Neural cell (in vitro differentiated cells): ENCODE results near the gene METTL9. TPM values are rescaled to one million over a fixed set of nuclear protein-coding genes. Genes with fewer than 3 reads are reported as not detected.
"Not testable (repeated sequence)": the region's sequence is repeated elsewhere in the genome, so short reads cannot be mapped to it uniquely, and the experiment has no call there.

Source experiments
- H2AFZ ChIP-seq: fragments of 200-600, 300-800 bp; sonication (generic), shearing (Covaris generic); 2 replicates; pipeline ENCODE4 v1.6.0; 2014; ENCODE audit warnings: low read depth, mild to moderate bottlenecking, antibody characterized with exemption, low read length, moderate library complexity
- H3F3A ChIP-seq: fragments of 200-600 bp; shearing (Covaris generic); 2 replicates; pipeline ENCODE4 v1.6.1; 2016; ENCODE audit warnings: mild to moderate bottlenecking, moderate library complexity, mixed read lengths, antibody characterized with exemption, low read length; ENCODE audit not compliant: insufficient read depth, poor library complexity, severe bottlenecking
- H3K27ac ChIP-seq: fragments of 200-600, 300-800 bp; sonication (generic), shearing (Covaris generic); 2 replicates; pipeline ENCODE4 v1.5.1; 2014; ENCODE audit warnings: mild to moderate bottlenecking, low read length, moderate library complexity
- H3K27me3 ChIP-seq: fragments of 300-800, 200-600 bp; sonication (generic), shearing (Covaris generic); 2 replicates; pipeline ENCODE4 v1.6.0; 2014; ENCODE audit warnings: mild to moderate bottlenecking, low read depth, low read length, moderate library complexity; ENCODE audit not compliant: insufficient read depth
- H3K36me3 ChIP-seq: fragments of 300-800, 200-600 bp; sonication (generic), shearing (Covaris generic); 2 replicates; pipeline ENCODE4 v1.5.1; 2014; ENCODE audit warnings: mild to moderate bottlenecking, antibody characterized with exemption, low read length, moderate library complexity; ENCODE audit not compliant: insufficient read depth
- H3K4me2 ChIP-seq: fragments of 300-800, 200-600 bp; sonication (generic), shearing (Covaris generic); 2 replicates; pipeline ENCODE4 v1.6.0; 2014; ENCODE audit warnings: mild to moderate bottlenecking, low read length
- H3K4me3 ChIP-seq: fragments of 300-800, 200-600 bp; sonication (generic), shearing (Covaris generic); 2 replicates; pipeline ENCODE4 v1.5.1; 2014; ENCODE audit warnings: mild to moderate bottlenecking, low read length, moderate library complexity
- H3K79me2 ChIP-seq: fragments of 200-600 bp; shearing (Covaris generic); replicated peaks from 2 replicates; pipeline ENCODE4 v1.6.0; 2014; ENCODE audit warnings: mild to moderate bottlenecking, low read length, moderate library complexity; ENCODE audit not compliant: insufficient read depth
- H3K9ac ChIP-seq: fragments of 300-800, 200-600 bp; sonication (generic), shearing (Covaris generic); 2 replicates; pipeline ENCODE4 v1.6.1; 2016; ENCODE audit warnings: mild to moderate bottlenecking, low read length, mixed read lengths
- H3K9me2 ChIP-seq: fragments of 200-600 bp; shearing (Covaris generic); 2 replicates; pipeline ENCODE4 v1.6.1; 2016; ENCODE audit warnings: mild to moderate bottlenecking, low read length, mixed read lengths; ENCODE audit not compliant: insufficient read depth
- H3K9me3 ChIP-seq: fragments of 200-600, 300-800 bp; sonication (generic), shearing (Covaris generic); 2 replicates; pipeline ENCODE4 v1.6.1; 2016; ENCODE audit warnings: mild to moderate bottlenecking, mixed run types, low read length, moderate library complexity, mixed read lengths
- H4K20me1 ChIP-seq: fragments of 200-600 bp; shearing (Covaris generic); 2 replicates; pipeline ENCODE4 v1.6.1; 2016; ENCODE audit warnings: mild to moderate bottlenecking, mixed run types; ENCODE audit not compliant: insufficient read depth
- EP300 ChIP-seq: fragments of 450-650 bp; conservative IDR thresholded peaks from 2 replicates; pipeline ENCODE4 v1.6.1; 2014; ENCODE audit warnings: antibody characterized with exemption, mild to moderate bottlenecking, moderate library complexity; ENCODE audit not compliant: poor library complexity, severe bottlenecking
- EZH2 ChIP-seq: fragments of 200-600, 300-800 bp; shearing (Covaris generic), sonication (generic); IDR thresholded peaks from 2 replicates; pipeline ENCODE4 v1.6.1; 2014; ENCODE audit warnings: antibody characterized with exemption, low read length, borderline replicate concordance, mild to moderate bottlenecking; ENCODE audit not compliant: insufficient read depth, poor library complexity, severe bottlenecking
- MXI1 ChIP-seq: fragments of 450-650 bp; conservative IDR thresholded peaks from 2 replicates; pipeline ENCODE4 v1.6.1; 2014; ENCODE audit warnings: antibody characterized with exemption, mild to moderate bottlenecking; ENCODE audit not compliant: poor library complexity, severe bottlenecking
- POLR2AphosphoS5 ChIP-seq: IDR thresholded peaks from 2 replicates; pipeline ENCODE4 v1.6.1; 2012
- SMC3 ChIP-seq: fragments of 450-650 bp; conservative IDR thresholded peaks from 2 replicates; pipeline ENCODE4 v1.6.1; 2014; ENCODE audit warnings: antibody characterized with exemption, mild to moderate bottlenecking, moderate library complexity; ENCODE audit not compliant: poor library complexity
- TAF1 ChIP-seq: IDR thresholded peaks from 2 replicates; pipeline ENCODE4 v1.6.1; 2012; ENCODE audit warnings: low read depth
- polyA plus RNA-seq: library from polyadenylated mRNA; depleted of rRNA; stranded (reverse); fragments of >200 nt; gene quantifications from 2 replicates; pipeline ENCODE4 v1.2.3, GENCODE V29; 2014
- TF ChIP-seq, protein P1 (sequence below): IDR thresholded peaks from 2 replicates; pipeline ENCODE4 v1.6.1; 2012; ENCODE audit warnings: borderline replicate concordance

Gene METTL9
- polyA plus RNA-seq, 1 donor from 2014 or later = 483 TPM

DNA sequence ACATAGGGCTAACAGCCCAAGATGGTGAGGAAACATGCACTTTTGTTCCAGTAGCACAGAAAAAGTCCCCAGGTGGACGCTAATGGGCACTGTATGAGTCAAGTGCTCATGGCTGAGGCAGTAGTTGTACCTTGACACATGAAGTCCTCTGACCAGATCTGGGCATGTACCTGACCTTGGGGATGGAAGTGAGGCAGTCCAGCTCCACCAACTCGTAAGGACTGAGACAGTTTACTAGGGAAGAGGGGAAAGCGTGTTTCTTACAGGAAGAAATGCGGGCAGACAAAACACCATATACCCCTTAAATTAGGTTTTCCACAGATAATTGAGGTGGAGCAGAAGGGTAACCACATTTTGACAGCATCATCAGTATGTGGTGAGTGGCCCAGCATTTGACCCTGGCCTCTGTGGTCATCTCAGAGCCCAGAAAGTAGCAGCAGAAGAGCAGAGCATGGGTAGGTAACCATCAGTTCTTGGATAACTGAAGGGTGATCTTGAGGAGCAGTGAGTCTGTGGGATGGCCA lies 32.4 kb upstream of the METTL9 start:
- no peaks in the 10 kb centered on the region for H3K79me2 ChIP-seq
- no peaks in the 10 kb centered on the region for H3K9me3 ChIP-seq
- H3K4me2 ChIP-seq = no peak overlapping the region
- H3K27me3 ChIP-seq = no peaks in the 10 kb centered on the region
- H3K9ac ChIP-seq = no peak overlapping the region
- TF ChIP-seq MXI1 = no peak
- H3K36me3 ChIP-seq = no peaks in the 10 kb centered on the region
- peaks cover 4% of the 10 kb centered on the region for H3F3A ChIP-seq
- no peaks in the 10 kb centered on the region for H4K20me1 ChIP-seq
- H3K9me2 ChIP-seq = no peaks in the 10 kb centered on the region
- no peak overlapping the region for H3K27ac ChIP-seq
- no peak overlapping the region for H2AFZ ChIP-seq
- no peak overlapping the region for H3K4me3 ChIP-seq

DNA sequence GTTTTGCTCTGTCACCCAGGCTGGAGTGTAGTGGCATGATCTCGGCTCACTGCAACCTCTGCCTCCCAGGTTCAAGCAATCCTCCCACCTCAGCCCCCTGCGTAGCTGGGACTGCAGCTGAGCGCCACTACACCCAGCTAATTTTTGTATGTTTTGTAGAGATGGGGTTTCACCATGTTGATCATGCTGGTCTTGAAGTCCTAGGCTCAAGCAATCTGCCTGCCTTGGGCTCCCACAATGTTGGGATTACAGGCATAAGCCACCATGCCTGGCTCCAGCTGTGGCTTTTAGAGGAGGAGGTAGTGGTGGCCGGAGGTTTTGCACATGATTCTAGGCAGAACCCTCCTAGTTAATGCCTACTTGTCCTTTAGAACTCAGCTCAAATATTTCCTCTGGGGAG lies 31.9 kb upstream of the METTL9 start:
- not testable (repeated sequence) for H4K20me1 ChIP-seq, H3K9me2 ChIP-seq, H3K9ac ChIP-seq, H3K9me3 ChIP-seq, H3K4me3 ChIP-seq, H3K4me2 ChIP-seq, H3K79me2 ChIP-seq, H3F3A ChIP-seq, H3K36me3 ChIP-seq, H3K27ac ChIP-seq, H3K27me3 ChIP-seq, H2AFZ ChIP-seq

DNA sequence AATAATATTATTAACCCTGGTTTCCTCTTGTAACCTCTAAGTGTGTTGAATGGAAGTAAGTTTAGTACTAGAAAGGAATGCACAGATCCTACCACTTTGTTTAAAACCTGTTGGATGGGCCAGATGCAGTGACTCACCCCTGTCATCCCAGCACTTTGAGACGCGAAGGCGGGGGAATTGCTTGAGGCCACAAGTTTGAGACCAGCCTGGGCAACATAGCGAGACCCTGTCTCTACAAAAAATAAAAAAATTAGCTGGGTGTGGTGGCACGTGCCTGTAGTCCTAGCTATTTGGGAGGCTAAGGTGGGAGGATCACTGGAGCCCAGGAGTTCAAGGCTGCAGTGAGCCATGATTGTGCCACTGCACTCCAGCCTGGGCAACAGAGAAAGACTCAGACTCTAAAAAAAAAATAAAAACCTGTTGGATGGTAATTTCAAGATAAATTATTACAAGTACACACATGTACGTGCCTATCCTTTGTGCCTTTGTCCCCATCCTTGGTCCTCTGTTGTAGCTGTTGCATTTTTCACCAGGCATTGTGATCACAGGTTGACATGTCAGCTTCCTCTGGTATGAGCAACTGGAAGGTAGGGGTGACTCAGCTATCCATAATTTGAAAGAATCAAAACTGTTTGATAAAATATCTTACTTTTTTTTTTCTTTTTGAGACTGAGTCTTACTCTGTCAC lies 30.7 kb upstream of the METTL9 start:
- no peaks in the 10 kb centered on the region for H3K9me3 ChIP-seq
- no peak overlapping the region for H3K9ac ChIP-seq
- H3K27me3 ChIP-seq = no peaks in the 10 kb centered on the region
- no peak overlapping the region for H3K27ac ChIP-seq
- H4K20me1 ChIP-seq = no peaks in the 10 kb centered on the region
- H3K4me3 ChIP-seq = no peak overlapping the region
- no peak overlapping the region for H3K4me2 ChIP-seq
- no peak overlapping the region for H2AFZ ChIP-seq
- H3F3A ChIP-seq = peaks cover 4% of the 10 kb centered on the region
- no peaks in the 10 kb centered on the region for H3K9me2 ChIP-seq
- no peak for TF ChIP-seq POLR2AphosphoS5
- H3K36me3 ChIP-seq = no peaks in the 10 kb centered on the region
- no peaks in the 10 kb centered on the region for H3K79me2 ChIP-seq

DNA sequence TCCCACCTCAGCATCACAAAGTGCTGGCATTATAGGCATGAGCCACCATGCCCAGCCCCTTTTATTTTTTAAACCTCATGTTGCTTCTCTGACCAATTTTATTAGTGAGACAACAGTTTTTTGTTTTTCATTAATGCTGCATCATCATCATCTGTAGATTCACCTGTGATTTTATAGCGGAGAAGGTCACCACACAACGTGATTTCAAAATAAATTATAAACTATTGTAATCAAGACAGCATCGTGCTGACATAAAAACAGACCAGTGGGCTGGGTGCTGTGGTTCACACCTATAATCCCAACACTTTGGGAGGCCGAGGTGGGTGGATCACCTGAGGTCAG lies 28.7 kb upstream of the METTL9 start:
- H3K79me2 ChIP-seq = no peaks in the 10 kb centered on the region
- H3F3A ChIP-seq = peaks cover 2% of the 10 kb centered on the region
- no peaks in the 10 kb centered on the region for H4K20me1 ChIP-seq
- H3K36me3 ChIP-seq = no peaks in the 10 kb centered on the region
- TF ChIP-seq POLR2AphosphoS5 = no peak
- TF ChIP-seq, protein P1, sequence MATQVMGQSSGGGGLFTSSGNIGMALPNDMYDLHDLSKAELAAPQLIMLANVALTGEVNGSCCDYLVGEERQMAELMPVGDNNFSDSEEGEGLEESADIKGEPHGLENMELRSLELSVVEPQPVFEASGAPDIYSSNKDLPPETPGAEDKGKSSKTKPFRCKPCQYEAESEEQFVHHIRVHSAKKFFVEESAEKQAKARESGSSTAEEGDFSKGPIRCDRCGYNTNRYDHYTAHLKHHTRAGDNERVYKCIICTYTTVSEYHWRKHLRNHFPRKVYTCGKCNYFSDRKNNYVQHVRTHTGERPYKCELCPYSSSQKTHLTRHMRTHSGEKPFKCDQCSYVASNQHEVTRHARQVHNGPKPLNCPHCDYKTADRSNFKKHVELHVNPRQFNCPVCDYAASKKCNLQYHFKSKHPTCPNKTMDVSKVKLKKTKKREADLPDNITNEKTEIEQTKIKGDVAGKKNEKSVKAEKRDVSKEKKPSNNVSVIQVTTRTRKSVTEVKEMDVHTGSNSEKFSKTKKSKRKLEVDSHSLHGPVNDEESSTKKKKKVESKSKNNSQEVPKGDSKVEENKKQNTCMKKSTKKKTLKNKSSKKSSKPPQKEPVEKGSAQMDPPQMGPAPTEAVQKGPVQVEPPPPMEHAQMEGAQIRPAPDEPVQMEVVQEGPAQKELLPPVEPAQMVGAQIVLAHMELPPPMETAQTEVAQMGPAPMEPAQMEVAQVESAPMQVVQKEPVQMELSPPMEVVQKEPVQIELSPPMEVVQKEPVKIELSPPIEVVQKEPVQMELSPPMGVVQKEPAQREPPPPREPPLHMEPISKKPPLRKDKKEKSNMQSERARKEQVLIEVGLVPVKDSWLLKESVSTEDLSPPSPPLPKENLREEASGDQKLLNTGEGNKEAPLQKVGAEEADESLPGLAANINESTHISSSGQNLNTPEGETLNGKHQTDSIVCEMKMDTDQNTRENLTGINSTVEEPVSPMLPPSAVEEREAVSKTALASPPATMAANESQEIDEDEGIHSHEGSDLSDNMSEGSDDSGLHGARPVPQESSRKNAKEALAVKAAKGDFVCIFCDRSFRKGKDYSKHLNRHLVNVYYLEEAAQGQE = no peak
- TF ChIP-seq MXI1 = no peak
- no peak for TF ChIP-seq EP300
- TF ChIP-seq TAF1 = no peak
- TF ChIP-seq EZH2 = no peak
- TF ChIP-seq SMC3 = no peak
- no peaks in the 10 kb centered on the region for H3K27me3 ChIP-seq
- no peaks in the 10 kb centered on the region for H3K9me2 ChIP-seq
- H3K9me3 ChIP-seq = no peaks in the 10 kb centered on the region
- no peak overlapping the region for H3K4me2 ChIP-seq
- H3K9ac ChIP-seq = no peak overlapping the region
- no peak overlapping the region for H2AFZ ChIP-seq
- H3K27ac ChIP-seq = no peak overlapping the region
- no peak overlapping the region for H3K4me3 ChIP-seq

DNA sequence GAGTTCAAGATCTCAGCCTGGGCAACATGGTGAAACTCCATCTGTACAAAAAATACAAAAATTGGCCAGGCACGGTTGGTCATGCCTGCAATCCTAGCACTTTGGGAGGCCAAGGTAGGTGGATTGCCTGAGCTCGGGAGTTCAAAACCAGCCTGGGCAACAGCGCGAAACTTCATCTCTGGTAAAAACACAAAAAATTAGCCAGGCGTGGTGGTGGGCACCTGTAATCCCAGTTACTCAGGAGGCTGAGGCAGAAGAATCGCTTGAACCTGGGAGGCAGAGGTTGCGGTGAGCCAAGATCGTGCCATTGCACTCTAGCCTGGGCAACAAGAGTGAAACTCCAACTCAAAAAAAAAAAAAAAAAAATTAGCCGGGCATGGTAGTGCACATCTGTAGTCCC lies 25.9 kb upstream of the METTL9 start:
- H3K9me2 ChIP-seq, H3K9me3 ChIP-seq, H3K36me3 ChIP-seq, H4K20me1 ChIP-seq, H3K9ac ChIP-seq, H3F3A ChIP-seq, H3K4me2 ChIP-seq, H3K79me2 ChIP-seq, H3K4me3 ChIP-seq, H3K27ac ChIP-seq, H3K27me3 ChIP-seq, H2AFZ ChIP-seq: not testable (repeated sequence)
